Retinal pigment epithelial cell (primary cell): Measurements from ENCODE around the gene KRTAP12-4.
"Not testable (repeated sequence)": the region's sequence is repeated elsewhere in the genome, so short reads cannot be mapped to it uniquely, and the experiment has no call there.

Experiments
- DNase-seq: peaks from one replicate; pipeline ENCODE4 v3.0.0-alpha.2; 2010; ENCODE audit warnings: low read depth
- H3K4me3 ChIP-seq: 2 replicates; pipeline ENCODE4 v1.5.1; 2011; ENCODE audit warnings: mild to moderate bottlenecking, low read length, control low read depth, moderate library complexity
- TF ChIP-seq, protein P1 (sequence below): conservative IDR thresholded peaks from 2 replicates; pipeline ENCODE4 v1.5.1; 2011; ENCODE audit warnings: low read depth, low read length, control low read depth, inconsistent platforms

KRTAP12-4 gene

DNA sequence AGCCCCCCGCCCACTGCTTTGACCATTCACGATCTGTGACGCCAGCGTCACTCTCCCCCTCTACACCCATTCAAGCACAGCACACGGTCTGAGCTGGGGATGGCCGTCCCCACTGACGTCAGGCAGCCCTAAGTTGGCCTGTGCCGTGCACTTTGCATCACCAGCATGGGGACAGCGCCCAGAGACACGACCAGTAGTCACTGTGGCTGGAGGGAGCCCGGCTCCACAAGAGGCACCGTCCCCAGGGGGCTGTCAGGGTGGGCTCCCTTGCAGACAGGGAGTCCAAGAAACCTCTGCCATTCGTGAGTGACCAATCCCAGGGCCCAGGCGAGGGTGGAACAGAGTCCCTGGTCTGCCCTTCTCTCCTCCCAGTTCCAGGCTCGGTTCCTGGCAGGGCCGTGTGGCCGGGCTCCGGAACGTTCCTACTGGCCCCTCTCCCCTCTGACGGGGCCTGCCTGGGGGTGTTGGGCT is 40.3 kb downstream of the KRTAP12-4 start:
- H3K4me3 ChIP-seq = no peak overlapping the region
- TF ChIP-seq, protein P1, sequence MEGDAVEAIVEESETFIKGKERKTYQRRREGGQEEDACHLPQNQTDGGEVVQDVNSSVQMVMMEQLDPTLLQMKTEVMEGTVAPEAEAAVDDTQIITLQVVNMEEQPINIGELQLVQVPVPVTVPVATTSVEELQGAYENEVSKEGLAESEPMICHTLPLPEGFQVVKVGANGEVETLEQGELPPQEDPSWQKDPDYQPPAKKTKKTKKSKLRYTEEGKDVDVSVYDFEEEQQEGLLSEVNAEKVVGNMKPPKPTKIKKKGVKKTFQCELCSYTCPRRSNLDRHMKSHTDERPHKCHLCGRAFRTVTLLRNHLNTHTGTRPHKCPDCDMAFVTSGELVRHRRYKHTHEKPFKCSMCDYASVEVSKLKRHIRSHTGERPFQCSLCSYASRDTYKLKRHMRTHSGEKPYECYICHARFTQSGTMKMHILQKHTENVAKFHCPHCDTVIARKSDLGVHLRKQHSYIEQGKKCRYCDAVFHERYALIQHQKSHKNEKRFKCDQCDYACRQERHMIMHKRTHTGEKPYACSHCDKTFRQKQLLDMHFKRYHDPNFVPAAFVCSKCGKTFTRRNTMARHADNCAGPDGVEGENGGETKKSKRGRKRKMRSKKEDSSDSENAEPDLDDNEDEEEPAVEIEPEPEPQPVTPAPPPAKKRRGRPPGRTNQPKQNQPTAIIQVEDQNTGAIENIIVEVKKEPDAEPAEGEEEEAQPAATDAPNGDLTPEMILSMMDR = no peak
- no peak for DNase-seq

DNA sequence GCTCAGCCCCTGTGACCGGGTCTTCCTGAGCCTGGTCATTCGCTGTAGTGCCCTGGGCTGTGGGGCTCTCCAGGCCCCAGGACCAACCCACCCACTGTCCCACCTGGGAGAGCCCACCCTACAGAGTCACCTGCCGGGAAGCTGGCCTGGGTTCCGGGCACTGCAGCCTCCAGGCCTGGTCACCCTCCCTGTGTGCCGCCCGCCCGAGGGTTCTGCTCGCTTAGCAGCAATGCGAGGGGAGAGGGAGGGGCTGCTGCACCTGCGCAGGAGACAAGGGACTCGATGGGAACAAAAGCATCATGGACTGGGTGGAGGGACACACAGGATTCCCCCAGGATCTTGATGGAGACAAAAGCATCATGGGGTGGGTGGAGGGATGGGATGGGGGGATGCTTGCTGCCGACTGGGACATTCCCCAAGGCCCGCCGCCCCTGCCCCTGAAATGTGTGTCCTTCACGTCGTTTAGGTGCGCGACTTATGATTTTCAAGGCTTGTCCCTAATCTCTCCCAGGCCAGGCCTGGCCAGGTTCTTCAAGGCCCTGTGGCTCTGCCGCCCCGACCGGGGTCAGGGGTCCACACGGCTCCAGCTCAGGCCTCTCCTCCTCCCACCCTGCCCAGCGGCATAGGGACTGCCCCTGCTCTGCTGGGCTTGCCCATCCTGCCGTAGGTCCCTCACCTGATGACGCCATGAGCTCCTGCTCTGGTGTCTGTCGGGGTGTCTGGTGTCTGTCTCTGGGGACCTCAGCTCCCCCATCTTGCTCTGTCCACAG is 40.9 kb downstream of the KRTAP12-4 start:
- TF ChIP-seq, protein P1 = no peak
- DNase-seq = no peak

DNA sequence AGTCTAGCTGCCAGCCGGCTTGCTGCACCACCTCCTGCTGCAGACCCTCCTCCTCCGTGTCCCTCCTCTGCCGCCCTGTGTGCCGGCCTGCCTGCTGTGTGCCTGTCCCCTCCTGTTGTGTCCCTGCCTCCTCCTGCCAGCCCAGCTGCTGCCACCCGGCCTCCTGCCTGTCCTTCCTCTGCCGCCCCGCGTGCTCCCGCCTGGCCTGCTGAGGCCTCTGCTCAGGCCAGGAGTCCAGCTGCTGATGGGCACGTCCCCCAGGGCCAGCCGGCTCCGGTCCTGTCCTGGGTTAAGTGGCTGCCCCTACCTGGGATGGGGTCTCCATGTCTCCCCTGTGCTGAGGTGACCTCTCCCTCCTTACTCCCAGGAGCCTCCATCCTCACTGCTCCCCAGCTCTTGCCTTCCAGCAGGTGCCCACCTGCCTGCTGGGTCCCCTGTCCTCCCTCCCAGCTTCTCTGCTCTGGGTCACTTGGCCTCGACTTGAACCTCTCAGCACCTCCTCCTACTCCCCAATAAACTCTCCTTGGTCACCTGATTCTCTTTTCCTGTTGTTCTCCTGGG is 41.7 kb downstream of the KRTAP12-4 start:
- DNase-seq = no peak
- TF ChIP-seq, protein P1 = no peak
- H3K4me3 ChIP-seq = no peak overlapping the region

More for the DNA sequence above, 40.9 kb downstream of the KRTAP12-4 start:
- H3K4me3 ChIP-seq = no peak overlapping the region

DNA sequence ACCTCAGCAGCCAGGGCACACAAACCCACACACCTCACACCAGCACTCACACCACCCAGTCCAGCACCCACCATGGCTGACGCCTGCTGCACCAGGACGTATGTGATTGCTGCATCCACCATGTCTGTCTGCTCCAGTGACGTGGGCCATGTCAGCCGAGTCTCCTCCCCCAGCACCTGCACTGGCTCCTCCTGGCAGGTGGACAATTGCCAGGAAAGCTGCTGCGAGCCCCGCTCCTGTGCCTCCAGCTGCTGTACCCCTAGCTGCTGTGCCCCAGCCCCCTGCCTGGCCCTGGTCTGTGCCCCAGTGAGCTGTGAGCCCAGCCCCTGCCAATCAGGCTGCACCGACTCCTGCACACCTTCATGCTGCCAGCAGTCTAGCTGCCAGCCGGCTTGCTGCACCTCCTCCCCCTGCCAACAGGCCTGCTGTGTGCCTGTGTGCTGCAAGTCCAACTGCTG is 42.4 kb downstream of the KRTAP12-4 start, which contains the start of gene KRTAP10-8:
TSS of gene KRTAP10-8 (plus strand) at position 51 of the 458 bp plus-strand sequence. CDS start at position 73, 22 bp downstream.
- DNase-seq = no peak
- TF ChIP-seq, protein P1 = no peak
- no peak within 1 kb of the TSS for H3K4me3 ChIP-seq

DNA sequence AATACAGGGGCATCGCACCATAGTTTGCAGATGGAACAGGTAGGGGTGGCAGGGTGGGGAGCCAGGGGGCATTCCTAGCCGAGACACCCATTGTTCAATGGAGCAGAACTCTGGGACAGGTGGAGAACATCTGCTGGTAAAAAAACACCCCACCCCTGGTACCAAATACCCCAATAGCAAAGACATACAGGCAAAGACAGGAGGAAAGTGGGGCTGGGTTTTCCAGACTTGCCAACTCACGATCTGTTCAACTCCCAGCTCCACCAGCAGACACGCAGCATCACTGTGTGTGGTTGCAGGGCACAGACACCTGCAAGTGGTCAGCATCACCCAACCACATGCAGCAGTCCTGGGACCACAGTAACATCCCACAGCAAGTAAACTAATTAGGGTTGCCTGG is 42.9 kb downstream of the KRTAP12-4 start:
- TF ChIP-seq, protein P1 = no peak
- DNase-seq = no peak
- H3K4me3 ChIP-seq = no peak overlapping the region

DNA sequence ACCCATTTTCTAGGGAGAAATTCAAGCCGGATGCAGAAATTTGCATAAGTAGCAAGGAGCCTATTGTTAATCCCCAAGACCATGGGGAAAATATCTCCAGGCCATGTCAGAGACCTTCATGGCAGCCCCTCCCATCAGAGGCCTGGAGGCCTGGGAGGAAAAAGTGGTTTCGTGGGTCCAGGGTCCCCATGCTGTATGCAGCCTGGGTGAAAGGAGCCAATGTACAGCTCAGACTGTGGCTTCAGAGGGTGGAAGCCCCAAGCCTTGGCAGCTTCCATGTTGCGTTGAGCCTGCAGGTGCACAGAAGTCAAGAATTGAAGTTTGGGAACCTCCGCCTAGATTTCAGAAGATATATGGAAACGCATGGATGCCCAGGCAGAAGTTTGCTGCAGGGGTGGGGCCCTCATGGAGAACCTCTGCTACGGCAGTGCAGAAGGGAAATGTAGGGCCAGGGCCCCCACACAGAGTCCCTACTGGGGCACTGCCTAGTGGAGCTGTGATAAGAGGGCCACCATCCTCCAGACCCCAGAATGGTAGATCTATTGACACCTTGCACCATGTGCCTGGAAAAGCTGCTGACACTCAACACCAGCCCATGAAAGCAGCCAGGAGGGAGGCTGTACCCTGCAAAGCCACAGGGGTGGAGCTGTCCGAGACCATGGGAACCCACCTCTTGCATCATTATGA is 44.2 kb downstream of the KRTAP12-4 start:
- not testable (repeated sequence) for H3K4me3 ChIP-seq, DNase-seq

DNA sequence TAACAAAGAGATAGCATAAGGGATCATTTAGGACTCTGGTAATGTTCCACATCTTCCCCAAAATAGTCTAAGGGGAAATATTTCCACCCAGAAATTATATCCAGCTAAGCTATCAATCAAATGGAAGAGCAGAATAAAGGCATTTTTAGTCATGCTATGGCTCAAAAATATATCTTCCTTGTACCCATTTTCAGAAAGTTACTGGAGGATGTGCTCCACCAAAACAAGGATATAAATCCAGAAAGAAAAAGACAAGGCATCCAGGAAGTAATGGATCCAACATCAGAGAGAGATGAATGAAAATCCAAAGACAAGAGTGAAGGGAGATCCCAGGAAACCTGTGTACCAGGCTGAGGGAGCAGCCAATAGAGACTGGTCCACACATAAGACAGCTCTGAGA is 45.3 kb downstream of the KRTAP12-4 start:
- H3K4me3 ChIP-seq = no peak overlapping the region
- TF ChIP-seq, protein P1 = no peak
- DNase-seq = no peak
